HepG2 (cell line): ENCODE results near the gene SEMA3F. TPM values are rescaled to one million over a fixed set of nuclear protein-coding genes. Genes with fewer than 3 reads are reported as not detected.

Source experiments
- ATF7 ChIP-seq, 2 experiments: fragments of 450-650 bp in 1 of 2; sonication (generic) in 1 of 2; formaldehyde crosslinking in 1 of 2; IDR thresholded peaks; 2 replicates each; pipeline versions ENCODE4 v1.4.0 to v1.6.1; 2016 to 2020; ENCODE audit warnings: antibody characterized with exemption in 1 of 2, mild to moderate bottlenecking in 1 of 2, missing genetic modification reagents in 1 of 2
- EEA1 ChIP-seq: sonication (generic); formaldehyde crosslinking; IDR thresholded peaks from 2 replicates; pipeline ENCODE4 v1.5.1; 2020; ENCODE audit warnings: mild to moderate bottlenecking, missing genetic modification reagents, borderline replicate concordance
- EHMT2 ChIP-seq: fragments of 200-600 bp; sonication (generic); IDR thresholded peaks from 2 replicates; pipeline ENCODE4 v1.7.0; 2017; ENCODE audit warnings: antibody characterized with exemption, low read depth, low read length, borderline replicate concordance
- ETV6 ChIP-seq: sonication (generic); formaldehyde crosslinking; conservative IDR thresholded peaks from 2 replicates; pipeline ENCODE4 v1.4.0; 2020; ENCODE audit warnings: missing genetic modification reagents
- IKZF4 ChIP-seq: sonication (generic); formaldehyde crosslinking; IDR thresholded peaks from 2 replicates; pipeline ENCODE4 v1.5.1; 2020; ENCODE audit warnings: borderline replicate concordance, mild to moderate bottlenecking, low read depth, missing genetic modification reagents; ENCODE audit errors: not compliant biosample characterization
- NAIF1 ChIP-seq: sonication (generic); formaldehyde crosslinking; IDR thresholded peaks from 2 replicates; pipeline ENCODE4 v1.5.0; 2020; ENCODE audit warnings: mild to moderate bottlenecking, missing genetic modification reagents, borderline replicate concordance
- RAD51 ChIP-seq: fragments of 450-650 bp; IDR thresholded peaks from 2 replicates; pipeline ENCODE4 v1.6.1; 2016; ENCODE audit warnings: borderline replicate concordance
- SRF ChIP-seq: IDR thresholded peaks from 2 replicates; pipeline ENCODE4 v1.6.1; 2011; ENCODE audit warnings: mild to moderate bottlenecking, low read depth, low read length, moderate library complexity
- ZEB1 ChIP-seq: IDR thresholded peaks from 2 replicates; pipeline ENCODE4 v1.6.1; 2012; ENCODE audit warnings: mild to moderate bottlenecking, low read depth, inconsistent platforms; ENCODE audit not compliant: insufficient replicate concordance
- ZNF260 ChIP-seq: sonication (generic); formaldehyde crosslinking; IDR thresholded peaks from 2 replicates; pipeline ENCODE4 v1.4.0; 2020; ENCODE audit warnings: missing genetic modification reagents, low read depth, mild to moderate bottlenecking, borderline replicate concordance
- ZNF614 ChIP-seq: IDR thresholded peaks from 2 replicates; pipeline ENCODE4 v1.6.1; 2018; ENCODE audit warnings: missing biosample characterization, missing genetic modification reagents, inconsistent platforms, borderline replicate concordance
- ZNF766 ChIP-seq: sonication (generic); formaldehyde crosslinking; IDR thresholded peaks from 2 replicates; pipeline ENCODE4 v1.5.0; 2020; ENCODE audit warnings: missing genetic modification reagents, borderline replicate concordance
- ZNF773 ChIP-seq: sonication (generic); formaldehyde crosslinking; IDR thresholded peaks from 2 replicates; pipeline ENCODE4 v1.4.0; 2020; ENCODE audit warnings: missing genetic modification reagents, borderline replicate concordance
- ZSCAN29 ChIP-seq: sonication (generic); formaldehyde crosslinking; conservative IDR thresholded peaks from 2 replicates; pipeline ENCODE4 v1.4.0; 2020; ENCODE audit warnings: mild to moderate bottlenecking, missing genetic modification reagents
- polyA plus RNA-seq, 8 experiments: library from polyadenylated mRNA; depleted of rRNA in 3 of 8; stranded (reverse) in 7 of 8; unstranded in 1 of 8; fragments of >200 nt; fragmentation: Illumina TruSeq in 4 of 8; extraction: Trizol in 4 of 8; gene quantifications; 2 replicates each; pipeline versions ENCODE4 v1.2.1 to v1.2.3, GENCODE V29; 2011 to 2016; ENCODE audit warnings: low read depth in 4 of 8, missing spikeins in 1 of 8, mixed read lengths in 1 of 8; ENCODE audit not compliant: insufficient read depth in 1 of 8
- total RNA-seq, 5 experiments: library from RNA; depleted of rRNA; stranded (reverse); fragments of >200 nt; fragmentation: Illumina TruSeq; extraction: Trizol; gene quantifications; 2 replicates each; pipeline ENCODE4 v1.2.3, GENCODE V29; 2016; ENCODE audit warnings: low read depth in 1 of 5
- TF ChIP-seq, protein P1 (sequence below): sonication (generic); formaldehyde crosslinking; IDR thresholded peaks from 2 replicates; pipeline ENCODE4 v1.4.0; 2020; ENCODE audit warnings: missing genetic modification reagents
- TF ChIP-seq, protein P2 (sequence below): IDR thresholded peaks from 2 replicates; pipeline ENCODE4 v1.6.1; 2016; ENCODE audit warnings: missing compliant biosample characterization, missing genetic modification reagents, borderline replicate concordance
- TF ChIP-seq, protein P3 (sequence below): sonication (generic); IDR thresholded peaks from 2 replicates; pipeline ENCODE4 v1.6.1; 2016; ENCODE audit warnings: low read depth, borderline replicate concordance
- TF ChIP-seq, protein P4 (sequence below): sonication (generic); formaldehyde crosslinking; IDR thresholded peaks from 2 replicates; pipeline ENCODE4 v1.5.0; 2020; ENCODE audit warnings: mild to moderate bottlenecking, missing genetic modification reagents, borderline replicate concordance

SEMA3F gene
- total and polyA plus RNA-seq, 2 of the 13 experiments (the other 11 are each of a cell fraction or from before 2014, with no cell fraction given) = 7.6 to 17.2 TPM

DNA sequence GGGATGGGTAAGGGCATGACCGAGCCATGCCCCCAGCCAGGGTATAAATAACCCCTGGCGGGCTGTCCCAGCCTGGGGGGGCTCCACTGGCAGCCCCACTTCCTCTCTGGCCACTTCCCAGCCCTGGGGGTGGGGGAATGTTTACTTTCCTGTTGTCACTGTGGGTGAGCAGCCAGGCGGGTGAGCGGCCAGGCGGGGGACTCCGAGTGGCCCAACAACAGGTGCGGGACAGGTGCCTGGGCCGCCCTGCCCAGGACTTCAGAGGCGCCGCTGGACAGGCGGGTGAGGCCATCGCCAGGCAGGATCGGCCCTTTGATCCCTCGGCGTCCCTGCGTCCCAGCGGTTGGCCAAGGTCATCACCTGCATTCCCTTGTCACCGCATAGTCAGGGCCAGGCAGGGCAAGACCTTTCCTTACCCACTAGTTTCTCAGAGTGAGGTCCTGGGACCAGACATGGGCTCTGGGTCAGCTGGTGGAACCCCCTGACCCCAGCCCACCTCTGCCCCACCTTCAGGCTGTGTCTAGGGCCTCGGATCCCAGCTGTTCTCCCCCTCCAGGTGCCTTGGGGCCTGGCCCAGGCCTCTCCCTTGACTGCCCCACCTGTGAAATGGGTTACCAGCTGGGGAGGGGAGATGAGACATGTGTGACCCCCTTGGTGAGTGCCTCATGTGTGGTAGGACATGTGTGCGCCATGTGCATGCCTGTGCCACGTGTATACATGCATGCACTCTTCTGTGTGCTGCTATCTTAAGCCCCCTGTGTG lies 16.6 kb downstream of the SEMA3F start (continued):
- TF ChIP-seq NAIF1 (CRISPR knock-in tag) (peak; percentile 84; the same call in 1 of the 2 replicates), ZNF773 (CRISPR knock-in tag) (no peak), ZNF766 (CRISPR knock-in tag) (0 out of 2 replicates have a peak, but pooled peaks have one; percentile 44), ZNF260 (CRISPR knock-in tag) (no peak), ETV6 (peak; percentile 93), ZEB1 (peak; percentile 100), ZSCAN29 (CRISPR knock-in tag) (peak; percentile 93), SRF (no peak), EEA1 (CRISPR knock-in tag) (0 out of 2 replicates have a peak, but pooled peaks have one; percentile 18), EHMT2 (no peak; the same call in 1 of the 2 replicates), ATF7 (IDR thresholded peaks at IDR 0.05) (no peak), ATF7 (CRISPR knock-in tag; IDR thresholded peaks at IDR 0.05) (peak; percentile 87), IKZF4 (no peak), ZNF614 (CRISPR knock-in tag) (peak; percentile 98), RAD51 (no peak)
- TF ChIP-seq, protein P1, sequence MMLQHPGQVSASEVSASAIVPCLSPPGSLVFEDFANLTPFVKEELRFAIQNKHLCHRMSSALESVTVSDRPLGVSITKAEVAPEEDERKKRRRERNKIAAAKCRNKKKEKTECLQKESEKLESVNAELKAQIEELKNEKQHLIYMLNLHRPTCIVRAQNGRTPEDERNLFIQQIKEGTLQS (CRISPR knock-in tag) = peak; percentile 91
- TF ChIP-seq, protein P2, sequence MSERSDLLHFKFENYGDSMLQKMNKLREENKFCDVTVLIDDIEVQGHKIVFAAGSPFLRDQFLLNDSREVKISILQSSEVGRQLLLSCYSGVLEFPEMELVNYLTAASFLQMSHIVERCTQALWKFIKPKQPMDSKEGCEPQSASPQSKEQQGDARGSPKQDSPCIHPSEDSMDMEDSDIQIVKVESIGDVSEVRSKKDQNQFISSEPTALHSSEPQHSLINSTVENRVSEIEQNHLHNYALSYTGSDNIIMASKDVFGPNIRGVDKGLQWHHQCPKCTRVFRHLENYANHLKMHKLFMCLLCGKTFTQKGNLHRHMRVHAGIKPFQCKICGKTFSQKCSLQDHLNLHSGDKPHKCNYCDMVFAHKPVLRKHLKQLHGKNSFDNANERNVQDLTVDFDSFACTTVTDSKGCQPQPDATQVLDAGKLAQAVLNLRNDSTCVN (CRISPR knock-in tag) = peak; percentile 81
- TF ChIP-seq, protein P3, sequence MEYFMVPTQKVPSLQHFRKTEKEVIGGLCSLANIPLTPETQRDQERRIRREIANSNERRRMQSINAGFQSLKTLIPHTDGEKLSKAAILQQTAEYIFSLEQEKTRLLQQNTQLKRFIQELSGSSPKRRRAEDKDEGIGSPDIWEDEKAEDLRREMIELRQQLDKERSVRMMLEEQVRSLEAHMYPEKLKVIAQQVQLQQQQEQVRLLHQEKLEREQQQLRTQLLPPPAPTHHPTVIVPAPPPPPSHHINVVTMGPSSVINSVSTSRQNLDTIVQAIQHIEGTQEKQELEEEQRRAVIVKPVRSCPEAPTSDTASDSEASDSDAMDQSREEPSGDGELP = peak; percentile 97
- TF ChIP-seq, protein P4, sequence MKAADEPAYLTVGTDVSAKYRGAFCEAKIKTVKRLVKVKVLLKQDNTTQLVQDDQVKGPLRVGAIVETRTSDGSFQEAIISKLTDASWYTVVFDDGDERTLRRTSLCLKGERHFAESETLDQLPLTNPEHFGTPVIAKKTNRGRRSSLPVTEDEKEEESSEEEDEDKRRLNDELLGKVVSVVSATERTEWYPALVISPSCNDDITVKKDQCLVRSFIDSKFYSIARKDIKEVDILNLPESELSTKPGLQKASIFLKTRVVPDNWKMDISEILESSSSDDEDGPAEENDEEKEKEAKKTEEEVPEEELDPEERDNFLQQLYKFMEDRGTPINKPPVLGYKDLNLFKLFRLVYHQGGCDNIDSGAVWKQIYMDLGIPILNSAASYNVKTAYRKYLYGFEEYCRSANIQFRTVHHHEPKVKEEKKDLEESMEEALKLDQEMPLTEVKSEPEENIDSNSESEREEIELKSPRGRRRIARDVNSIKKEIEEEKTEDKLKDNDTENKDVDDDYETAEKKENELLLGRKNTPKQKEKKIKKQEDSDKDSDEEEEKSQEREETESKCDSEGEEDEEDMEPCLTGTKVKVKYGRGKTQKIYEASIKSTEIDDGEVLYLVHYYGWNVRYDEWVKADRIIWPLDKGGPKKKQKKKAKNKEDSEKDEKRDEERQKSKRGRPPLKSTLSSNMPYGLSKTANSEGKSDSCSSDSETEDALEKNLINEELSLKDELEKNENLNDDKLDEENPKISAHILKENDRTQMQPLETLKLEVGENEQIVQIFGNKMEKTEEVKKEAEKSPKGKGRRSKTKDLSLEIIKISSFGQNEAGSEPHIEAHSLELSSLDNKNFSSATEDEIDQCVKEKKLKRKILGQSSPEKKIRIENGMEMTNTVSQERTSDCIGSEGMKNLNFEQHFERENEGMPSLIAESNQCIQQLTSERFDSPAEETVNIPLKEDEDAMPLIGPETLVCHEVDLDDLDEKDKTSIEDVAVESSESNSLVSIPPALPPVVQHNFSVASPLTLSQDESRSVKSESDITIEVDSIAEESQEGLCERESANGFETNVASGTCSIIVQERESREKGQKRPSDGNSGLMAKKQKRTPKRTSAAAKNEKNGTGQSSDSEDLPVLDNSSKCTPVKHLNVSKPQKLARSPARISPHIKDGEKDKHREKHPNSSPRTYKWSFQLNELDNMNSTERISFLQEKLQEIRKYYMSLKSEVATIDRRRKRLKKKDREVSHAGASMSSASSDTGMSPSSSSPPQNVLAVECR (CRISPR knock-in tag) = peak; percentile 89; the same call in 1 of the 2 replicates
